ENCODE results near the gene NBL1.

Gene NBL1

GRCh38 chr1:19651141-19651737 lies 7.1 kb downstream of the NBL1 start:
- TF ChIP-seq, protein P1, sequence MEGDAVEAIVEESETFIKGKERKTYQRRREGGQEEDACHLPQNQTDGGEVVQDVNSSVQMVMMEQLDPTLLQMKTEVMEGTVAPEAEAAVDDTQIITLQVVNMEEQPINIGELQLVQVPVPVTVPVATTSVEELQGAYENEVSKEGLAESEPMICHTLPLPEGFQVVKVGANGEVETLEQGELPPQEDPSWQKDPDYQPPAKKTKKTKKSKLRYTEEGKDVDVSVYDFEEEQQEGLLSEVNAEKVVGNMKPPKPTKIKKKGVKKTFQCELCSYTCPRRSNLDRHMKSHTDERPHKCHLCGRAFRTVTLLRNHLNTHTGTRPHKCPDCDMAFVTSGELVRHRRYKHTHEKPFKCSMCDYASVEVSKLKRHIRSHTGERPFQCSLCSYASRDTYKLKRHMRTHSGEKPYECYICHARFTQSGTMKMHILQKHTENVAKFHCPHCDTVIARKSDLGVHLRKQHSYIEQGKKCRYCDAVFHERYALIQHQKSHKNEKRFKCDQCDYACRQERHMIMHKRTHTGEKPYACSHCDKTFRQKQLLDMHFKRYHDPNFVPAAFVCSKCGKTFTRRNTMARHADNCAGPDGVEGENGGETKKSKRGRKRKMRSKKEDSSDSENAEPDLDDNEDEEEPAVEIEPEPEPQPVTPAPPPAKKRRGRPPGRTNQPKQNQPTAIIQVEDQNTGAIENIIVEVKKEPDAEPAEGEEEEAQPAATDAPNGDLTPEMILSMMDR (IDR thresholded peaks at IDR 0.05; ENCODE audit: extremely low read depth, insufficient read depth, missing control alignments) = peak; percentile 85
- peak; percentile 85 for DNase-seq (ENCODE audit: low spot score)
- in situ Hi-C loops (cut with MboI; ENCODE audit: low pct_unique_long_range_greater_than_20kb, low sequenced_read_pairs, unreplicated experiment) = no loop called here

- in situ Hi-C loops (cut with MboI; ENCODE audit: low pct_unique_long_range_greater_than_20kb, low sequenced_read_pairs, unreplicated experiment) = no loop called here
- TF ChIP-seq, protein P1 (IDR thresholded peaks at IDR 0.05; ENCODE audit: extremely low read depth, insufficient read depth, missing control alignments) = no peak
- DNase-seq (ENCODE audit: low spot score) = no peak
Observed at GRCh38 chr1:19654386-19654785, 10.3 kb downstream of the NBL1 start.

DNA sequence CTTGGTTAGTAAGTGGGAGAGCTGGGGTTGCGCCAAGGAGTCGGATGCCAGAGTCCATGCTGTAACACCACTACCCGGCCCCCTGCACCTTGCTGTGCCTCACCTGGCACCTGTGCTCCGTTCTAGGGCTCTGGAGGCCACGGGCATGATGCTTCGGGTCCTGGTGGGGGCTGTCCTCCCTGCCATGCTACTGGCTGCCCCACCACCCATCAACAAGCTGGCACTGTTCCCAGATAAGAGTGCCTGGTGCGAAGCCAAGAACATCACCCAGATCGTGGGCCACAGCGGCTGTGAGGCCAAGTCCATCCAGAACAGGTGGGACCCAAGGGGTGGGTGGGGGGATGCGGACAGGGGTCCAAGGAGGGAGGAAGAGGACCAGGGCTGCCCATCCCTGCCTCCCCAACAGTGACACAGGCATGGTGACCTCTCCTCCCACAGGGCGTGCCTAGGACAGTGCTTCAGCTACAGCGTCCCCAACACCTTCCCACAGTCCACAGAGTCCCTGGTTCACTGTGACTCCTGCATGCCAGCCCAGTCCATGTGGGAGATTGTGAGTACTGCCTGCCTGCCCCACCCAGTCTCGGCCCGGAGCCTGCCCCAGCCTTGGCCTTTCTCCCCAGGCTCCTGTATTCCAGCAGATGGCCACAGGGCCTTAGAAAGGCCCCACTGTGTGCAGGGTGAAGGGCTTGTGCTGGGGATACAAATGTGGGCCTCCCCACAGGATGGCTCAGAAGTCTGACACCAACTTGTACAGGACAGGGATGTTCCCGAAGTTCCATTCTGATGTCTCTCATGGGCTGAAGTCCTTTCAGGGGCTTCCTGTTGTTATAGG lies 11.0 kb downstream of the NBL1 start:
- TF ChIP-seq, protein P1 (IDR thresholded peaks at IDR 0.05; ENCODE audit: extremely low read depth, insufficient read depth, missing control alignments) = no peak
- in situ Hi-C loops (cut with MboI; ENCODE audit: low pct_unique_long_range_greater_than_20kb, low sequenced_read_pairs, unreplicated experiment) = no loop called here
- DNase-seq (ENCODE audit: low spot score) = no peak

DNA sequence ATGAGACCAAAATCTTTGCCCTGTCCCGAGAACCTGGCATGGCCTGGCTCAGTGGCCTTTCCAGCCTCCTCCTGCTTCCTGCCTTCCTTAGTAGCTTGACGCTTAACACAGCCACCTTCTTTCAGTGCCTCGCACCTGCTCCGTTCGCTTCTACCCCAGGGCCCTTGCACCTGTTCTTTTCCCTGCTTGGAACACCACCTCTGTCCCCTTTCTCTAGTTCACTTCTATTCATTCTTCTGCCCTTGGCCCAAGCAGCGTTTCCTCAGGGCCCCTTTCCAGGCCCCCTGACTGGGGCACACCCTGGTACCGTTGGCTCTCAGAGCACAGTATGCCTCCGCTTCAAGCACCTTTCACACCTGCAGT lies 11.6 kb downstream of the NBL1 start:
- in situ Hi-C loops (cut with MboI; ENCODE audit: low pct_unique_long_range_greater_than_20kb, low sequenced_read_pairs, unreplicated experiment) = no loop called here
- no peak for DNase-seq (ENCODE audit: low spot score)
- TF ChIP-seq, protein P1 (IDR thresholded peaks at IDR 0.05; ENCODE audit: extremely low read depth, insufficient read depth, missing control alignments) = no peak

DNA sequence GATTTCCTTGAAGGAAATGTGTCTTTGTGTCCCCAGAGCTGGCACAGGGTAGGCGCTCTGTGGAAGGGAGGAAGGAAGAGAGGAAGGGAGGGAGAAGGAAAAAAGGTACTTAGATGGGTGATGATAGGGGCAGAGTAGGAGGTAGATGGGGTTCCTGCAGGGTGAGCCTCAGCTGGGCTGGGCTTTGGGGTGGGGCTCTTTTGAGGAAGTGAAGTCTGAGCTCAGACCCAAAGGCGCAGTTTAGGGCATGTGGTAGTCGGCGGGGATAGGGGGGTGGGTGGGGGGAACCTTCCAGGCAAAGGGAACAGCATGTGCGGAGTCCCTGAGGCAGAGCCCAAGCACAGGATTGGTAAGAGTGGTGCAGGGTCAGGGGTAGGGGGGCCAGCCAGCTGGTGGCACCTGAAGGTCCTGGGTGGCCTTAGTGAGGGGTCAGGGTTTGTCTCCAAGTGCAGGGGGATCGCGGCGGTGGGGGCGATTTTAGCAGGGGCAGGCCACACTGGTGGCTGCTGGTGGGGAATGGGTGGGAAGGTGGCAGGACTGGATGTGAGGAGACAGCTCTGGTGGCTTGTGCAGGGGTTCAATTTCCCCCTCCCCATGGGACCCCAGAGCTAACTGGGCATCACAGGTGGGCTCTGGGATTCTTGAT lies 12.1 kb downstream of the NBL1 start:
- in situ Hi-C loops (cut with MboI; ENCODE audit: low pct_unique_long_range_greater_than_20kb, low sequenced_read_pairs, unreplicated experiment) = no loop called here
- no peak for DNase-seq (ENCODE audit: low spot score)
- TF ChIP-seq, protein P1 (IDR thresholded peaks at IDR 0.05; ENCODE audit: extremely low read depth, insufficient read depth, missing control alignments) = no peak

- TF ChIP-seq, protein P1 (IDR thresholded peaks at IDR 0.05; ENCODE audit: extremely low read depth, insufficient read depth, missing control alignments) = no peak
- in situ Hi-C loops (cut with MboI; ENCODE audit: low pct_unique_long_range_greater_than_20kb, low sequenced_read_pairs, unreplicated experiment) = no loop called here
- no peak for DNase-seq (ENCODE audit: low spot score)
Observed at GRCh38 chr1:19656780-19657466, 12.8 kb downstream of the NBL1 start.
